HG03432 (cell line): Measurements from ENCODE around the gene TLCD4.
"Not testable (repeated sequence)": the region's sequence is repeated elsewhere in the genome, so short reads cannot be mapped to it uniquely, and the experiment has no call there.

Experiments used
- ATAC-seq: cut with Tn5 transposase; IDR thresholded peaks from one replicate; pipeline ENCODE4 v1.9.1; 2021; ENCODE audit warnings: mild to moderate bottlenecking, moderate library complexity; ENCODE audit not compliant: unreplicated experiment

TLCD4 gene

GRCh38 chr1:95145493-95145892 is 28.3 kb downstream of the TLCD4 start:
- peak; percentile 60 for ATAC-seq

- ATAC-seq, result no peak
Measured at GRCh38 chr1:95146637-95147036, 29.5 kb downstream of the TLCD4 start.

DNA sequence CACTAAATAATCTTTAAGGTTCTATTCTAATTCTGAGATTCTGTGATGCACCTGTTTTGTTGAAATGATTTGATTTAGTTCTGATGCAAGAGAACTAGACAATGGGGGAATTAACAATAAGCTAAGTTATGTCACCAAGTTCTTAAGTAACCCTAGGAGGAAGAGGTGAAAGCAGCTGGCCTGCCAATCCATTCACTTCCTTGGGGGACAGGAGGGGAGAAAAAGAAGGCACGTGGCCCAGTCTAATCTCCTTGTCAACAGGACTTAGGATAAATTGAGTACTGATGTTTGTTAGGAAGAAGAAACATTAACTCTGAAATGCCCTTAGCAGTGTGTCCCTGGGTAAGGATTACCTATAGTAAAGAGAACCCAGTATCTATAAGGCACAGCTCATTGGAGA is 36.9 kb downstream of the TLCD4 start:
- ATAC-seq, result no peak

- not testable (repeated sequence) for ATAC-seq
Measured at GRCh38 chr1:95165569-95165968, 48.4 kb downstream of the TLCD4 start.
